Measurements from ENCODE around the gene HNMT. TPM values are rescaled to one million over a fixed set of nuclear protein-coding genes. Genes with fewer than 3 reads are reported as not detected.
"Not testable (repeated sequence)": the region's sequence is repeated elsewhere in the genome, so short reads cannot be mapped to it uniquely, and the experiment has no call there.

Gene HNMT
- total RNA-seq, 1 donor from 2014 or later = 159 TPM

DNA sequence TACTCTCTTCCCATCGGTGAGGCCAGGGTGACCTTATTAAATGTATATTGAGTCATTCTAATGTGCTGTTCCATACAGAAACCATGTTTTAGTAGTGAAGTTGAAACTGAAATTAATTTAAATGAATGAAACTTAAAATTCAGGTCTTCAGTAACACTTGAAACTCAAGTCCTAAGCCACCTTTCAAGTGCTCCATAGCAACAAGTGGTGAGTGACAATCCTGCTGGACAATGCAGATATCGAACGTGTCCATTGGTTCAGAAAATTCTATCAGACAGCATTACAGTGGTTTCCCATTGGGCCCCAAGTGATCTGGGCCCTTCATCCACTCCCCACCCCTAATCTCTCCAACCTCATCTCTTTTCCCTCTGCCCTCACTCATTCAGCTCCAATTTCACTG, 48.7 kb downstream of the HNMT start:
- DNase-seq = no peak

DNA sequence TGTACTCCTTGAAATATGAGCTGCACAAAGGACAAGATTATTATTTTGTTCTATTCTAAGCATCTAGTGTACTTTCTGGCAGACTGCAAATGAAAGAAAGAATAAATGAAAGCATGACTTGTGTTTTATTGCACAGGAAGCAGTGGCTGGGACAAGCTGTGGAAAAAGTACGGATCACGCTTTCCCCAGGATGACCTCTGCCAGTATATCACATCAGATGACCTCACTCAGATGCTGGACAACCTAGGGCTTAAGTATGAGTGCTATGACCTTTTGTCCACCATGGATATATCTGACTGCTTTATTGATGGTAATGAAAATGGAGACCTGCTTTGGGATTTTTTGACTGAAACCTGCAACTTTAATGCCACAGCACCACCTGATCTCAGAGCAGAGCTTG, 49.4 kb downstream of the HNMT start:
- DNase-seq = no peak

DNA sequence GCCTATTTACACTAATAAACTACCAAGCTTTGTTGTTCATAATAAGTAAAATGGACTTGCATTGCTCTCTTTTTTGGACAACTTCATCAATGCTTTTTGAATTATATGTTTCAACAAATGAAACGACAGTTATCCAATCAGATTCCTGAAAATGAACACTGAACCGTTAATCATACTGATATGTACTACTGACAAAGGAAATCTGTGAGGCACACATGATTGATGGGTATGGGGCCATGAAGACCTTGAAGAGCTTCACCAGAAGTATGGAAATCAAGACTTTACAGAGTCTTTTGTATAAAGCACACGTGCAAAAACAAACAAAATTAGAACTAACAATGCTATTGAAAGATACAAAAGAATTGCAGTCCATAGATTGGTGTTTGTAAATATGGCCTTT, 51.2 kb downstream of the HNMT start:
- DNase-seq = no peak

DNA sequence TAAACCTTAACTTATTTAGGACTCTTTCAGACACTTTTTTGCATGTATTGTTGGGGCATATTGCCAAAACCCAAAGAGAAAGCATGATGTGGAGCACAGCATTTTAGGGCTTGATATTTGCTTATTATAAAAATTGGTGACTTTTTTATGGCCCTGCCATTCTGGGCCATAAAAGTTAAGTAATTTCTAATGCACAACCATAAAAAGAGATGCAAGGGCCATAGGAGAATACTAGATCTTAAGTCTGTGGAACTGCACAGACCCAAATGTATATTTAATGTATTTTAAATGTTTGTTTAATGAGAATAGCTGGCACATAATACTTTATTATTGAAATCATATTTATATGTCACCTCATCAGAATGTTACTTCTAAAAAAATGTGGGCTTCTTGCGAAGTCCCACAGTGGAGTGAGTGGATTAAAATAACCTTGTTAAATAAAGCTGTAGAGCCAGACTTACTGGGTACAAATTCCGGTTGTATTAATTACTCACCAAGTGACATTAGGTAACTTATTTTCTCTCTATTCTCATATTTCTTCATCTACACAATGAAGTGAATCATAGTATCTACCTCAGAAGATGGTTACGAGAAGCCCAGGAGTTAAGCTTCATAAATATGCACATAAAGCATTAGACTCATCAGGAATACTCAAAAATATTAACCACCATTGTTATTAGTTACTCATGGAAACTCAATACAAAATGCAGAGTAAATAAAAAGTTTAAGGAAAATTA, 52.2 kb downstream of the HNMT start:
- no peak for DNase-seq

DNA sequence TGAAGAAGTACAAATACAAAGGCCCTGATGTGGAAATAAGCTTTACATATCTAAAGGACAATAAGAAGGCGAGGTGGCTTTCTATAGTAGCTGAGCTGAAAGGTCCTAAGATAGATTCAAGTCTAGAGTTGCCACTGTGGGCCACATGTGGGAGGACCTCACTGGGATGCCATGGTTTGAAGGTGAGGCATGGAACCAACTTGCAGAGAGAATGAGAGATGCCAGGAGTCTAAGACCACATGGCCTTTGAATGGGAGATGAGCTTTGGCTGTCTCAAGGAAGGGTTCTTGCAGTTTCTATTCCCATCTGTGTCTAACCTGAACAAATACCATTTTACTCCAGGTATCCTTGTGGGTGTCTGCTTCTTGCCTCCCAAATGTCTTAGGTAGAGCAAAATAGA, 53.6 kb downstream of the HNMT start:
- DNase-seq = no peak

DNA sequence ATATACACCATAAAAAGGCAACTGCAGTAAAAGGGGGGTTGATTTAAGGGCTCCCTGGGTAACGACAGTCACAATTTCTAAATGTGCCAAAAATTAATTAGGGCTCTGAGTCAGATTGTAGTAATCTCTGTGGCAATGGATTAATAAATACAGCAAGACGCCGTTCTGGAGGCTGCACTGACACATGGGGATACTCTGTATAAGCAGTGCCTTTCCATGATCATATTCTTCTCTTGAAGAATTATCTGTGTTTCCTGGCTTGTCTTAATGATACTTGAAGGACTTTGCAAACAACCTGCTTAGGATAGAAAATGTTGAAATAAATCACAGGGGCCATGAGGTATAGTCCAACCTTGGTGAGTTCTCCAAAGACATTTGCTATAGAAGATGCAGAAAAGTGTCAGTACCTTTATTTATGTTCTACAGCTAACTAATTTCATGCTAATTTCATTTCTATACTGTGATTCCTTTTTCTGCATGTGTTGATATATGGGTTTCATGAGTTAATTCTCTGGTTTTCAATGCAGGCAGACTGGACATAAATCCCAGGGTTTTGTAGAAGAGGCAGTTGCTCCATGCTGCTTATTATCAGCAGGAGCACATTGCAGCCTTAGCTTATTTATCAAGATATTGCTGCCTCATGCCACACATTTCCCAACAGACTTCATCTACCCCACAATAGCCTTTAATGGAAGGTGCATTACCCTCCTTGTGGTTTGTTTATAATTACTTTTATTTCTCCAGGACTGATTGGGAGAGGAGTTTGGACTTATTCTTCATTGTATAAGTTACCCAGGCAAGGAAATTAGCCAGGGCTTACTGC, 54.8 kb downstream of the HNMT start:
- no peak for DNase-seq

DNA sequence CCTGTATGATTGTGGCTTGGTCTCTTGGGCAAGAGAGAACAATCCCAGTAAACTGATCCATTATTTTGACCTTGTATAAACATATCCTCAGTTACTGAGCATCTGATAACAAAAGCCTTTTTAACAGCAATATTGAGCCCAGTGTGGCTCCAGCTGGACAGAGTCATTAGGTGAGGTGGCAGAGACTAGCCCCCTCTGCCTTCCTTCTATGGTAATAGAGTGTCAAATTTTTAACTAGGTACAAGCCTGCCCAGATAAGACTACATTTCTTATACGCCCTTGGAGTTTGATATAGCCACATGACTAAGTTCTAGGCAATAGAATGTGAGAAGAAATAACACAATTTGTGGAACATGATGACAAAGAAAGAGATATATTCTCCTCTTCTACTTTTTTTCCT, 56.2 kb downstream of the HNMT start:
- no peak for DNase-seq

DNA sequence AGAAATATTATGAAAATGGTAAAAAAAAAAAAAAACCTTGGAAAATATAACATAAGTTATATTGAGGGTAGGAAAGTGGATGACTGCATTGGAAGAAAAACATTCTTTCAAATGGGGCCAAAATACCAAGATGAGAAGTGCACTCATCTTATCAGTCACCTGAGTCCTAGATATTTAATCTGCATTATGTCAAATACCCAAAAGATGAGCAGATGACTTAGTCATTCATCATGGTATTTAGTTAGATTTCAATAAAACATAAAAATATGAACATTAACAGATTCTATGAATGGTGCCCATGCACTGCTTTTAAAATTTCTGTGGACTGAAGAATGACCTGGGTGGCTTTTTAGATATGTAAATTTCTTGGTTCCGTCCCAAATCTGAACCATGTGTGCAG, 56.9 kb downstream of the HNMT start:
- DNase-seq = no peak

DNA sequence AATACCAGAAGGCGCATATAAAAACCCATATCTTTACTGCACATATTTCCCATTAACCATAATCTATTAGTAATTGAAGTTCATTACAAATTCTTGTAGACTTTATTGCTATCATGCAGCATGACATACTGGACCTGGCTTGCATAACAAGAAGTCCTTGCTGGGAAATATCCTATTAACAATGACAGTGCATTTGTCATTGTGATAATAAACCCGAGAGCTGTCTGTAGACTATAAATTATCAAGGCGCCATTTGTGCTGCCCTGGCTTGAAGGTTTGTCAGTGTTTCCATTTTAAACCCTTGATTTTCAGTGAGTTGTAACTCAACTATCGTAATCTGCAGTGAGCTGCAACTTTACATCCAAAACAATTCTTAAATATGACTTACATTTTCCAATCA, 59.0 kb downstream of the HNMT start:
- DNase-seq = no peak

DNA sequence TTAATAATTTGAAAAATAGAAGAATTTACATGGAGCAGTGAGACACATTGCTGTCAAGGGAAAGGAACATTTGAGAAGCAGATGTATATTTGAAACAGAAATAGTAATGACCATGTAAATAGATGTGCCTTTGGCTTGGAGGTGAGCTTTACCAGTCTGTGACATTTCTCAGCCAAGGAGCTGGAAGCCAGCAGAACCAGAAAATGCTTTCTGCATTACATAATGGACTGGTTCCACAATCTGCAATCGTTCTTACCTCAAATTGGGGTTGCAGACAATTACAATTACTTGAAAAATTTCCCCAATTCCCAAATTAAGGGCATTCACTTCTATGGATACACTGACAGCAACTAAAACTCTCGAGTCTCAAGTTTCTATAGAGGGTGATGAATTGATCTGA, 59.7 kb downstream of the HNMT start:
- no peak for DNase-seq

DNA sequence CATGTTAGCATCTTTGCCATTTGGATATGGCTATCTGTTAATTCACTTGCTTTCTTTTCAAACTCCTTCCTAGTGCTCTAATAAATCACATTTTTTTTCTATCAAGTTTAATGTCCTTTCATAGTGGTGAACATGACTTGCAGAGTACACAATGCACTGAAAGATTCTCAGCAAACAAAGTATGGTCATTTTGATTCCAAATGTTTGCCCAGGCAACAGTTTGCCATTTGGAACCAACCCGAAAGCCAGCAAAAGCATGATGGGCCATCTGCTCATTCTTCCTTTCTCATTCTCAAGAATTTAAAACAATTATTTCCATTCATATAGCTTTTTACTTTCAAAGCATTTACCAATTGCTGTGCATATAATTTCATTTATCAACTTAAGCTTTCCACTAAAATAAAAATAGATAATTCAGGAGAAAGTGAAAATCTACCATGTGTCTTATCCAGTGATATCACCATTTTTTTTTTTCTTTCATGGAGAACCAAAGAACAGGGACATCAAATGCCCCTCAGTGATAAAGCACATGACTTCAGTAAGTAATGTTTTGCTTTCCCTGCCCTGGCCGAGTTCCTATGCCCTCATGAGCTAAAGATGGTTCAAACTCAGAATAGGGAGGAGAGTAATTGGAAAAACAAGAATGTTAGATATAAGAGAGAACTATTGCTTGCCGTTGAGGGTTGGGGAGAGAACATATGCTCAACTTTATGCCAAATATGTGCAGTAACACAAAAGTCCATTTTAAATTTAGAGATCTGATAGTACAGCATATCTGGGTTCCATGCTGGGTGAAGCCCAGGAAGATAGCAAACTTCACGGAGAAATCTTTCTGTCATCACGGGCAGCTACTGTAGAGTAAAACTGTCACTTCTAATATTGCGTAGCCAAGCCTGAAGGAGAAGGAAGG, 62.1 kb downstream of the HNMT start:
- no peak for DNase-seq

DNA sequence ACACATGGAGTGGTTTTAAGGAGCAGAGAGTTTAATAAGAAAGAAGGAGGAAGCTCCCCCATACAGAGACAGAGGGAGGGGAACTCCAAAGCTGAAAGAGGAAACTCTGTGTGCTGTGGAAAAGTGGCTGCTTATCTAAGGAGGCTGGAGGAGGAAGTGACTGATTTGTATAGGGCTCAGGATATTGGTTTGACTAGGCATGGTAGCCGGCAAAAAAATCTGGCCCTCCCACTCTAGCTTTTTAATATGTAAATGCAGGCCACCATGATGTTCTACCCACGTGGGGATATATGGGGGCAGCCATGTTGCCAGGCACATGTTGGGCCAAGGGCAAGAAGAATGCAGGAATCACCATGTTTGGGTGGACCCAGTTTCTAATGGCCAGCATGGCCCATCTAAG, 64.3 kb downstream of the HNMT start:
- no peak for DNase-seq

DNA sequence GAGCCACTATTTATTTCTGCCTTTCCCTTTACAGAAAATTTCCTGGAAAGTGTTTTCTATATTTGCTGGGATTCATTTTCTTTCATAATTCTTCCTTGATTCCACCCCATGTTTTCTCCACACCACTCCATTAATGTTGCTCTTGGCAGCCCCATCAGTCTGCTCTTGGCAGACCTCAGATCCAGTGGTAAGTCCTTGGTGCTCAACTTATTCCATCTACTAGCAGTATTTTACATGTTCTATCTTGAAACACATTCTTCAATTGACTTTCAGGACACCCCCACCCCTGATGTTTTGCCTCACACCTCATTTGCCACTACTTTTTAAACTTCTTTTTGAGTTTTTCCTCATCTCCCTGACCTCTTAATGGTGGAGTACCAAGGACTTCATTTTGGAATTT, 65.0 kb downstream of the HNMT start:
- DNase-seq = no peak

DNA sequence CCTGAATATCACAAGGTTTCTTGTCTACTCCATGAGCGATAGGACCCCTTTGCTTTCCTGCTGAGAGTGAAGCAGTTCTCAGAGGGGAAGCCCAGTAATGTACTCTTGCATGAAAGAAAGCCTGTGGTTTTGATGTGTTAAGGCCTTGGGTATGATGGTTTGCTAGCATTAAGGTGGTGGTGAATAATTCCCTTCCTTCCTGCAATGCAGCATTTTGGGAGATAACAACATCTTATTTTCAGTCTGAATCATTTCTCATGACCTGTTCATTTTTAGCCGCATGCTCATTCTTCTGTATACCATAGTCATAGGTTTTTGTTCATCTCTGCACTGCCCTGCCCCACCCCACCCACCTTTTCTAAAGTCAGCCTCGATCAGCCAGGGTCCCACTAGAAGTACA, 66.2 kb downstream of the HNMT start:
- DNase-seq = no peak

DNA sequence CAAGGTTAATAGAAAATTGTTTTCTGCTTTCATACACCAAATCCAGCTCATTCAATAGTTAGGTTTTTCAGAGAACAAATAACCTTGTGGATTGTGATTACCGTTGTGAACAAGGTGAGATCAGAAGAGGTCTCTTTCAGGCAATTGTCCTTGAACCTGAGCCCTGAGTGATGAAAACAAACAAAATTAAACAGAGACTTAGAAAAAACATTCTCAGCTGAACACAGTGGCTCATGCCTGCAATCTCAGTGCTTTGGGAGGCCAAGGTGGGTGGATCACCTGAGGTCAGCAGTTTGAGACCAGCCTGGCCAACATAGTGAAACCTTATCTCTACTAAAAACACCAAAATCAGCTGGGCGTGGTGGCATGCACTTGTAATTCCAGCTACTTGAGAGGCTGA, 68.1 kb downstream of the HNMT start:
- no peak for DNase-seq

DNA sequence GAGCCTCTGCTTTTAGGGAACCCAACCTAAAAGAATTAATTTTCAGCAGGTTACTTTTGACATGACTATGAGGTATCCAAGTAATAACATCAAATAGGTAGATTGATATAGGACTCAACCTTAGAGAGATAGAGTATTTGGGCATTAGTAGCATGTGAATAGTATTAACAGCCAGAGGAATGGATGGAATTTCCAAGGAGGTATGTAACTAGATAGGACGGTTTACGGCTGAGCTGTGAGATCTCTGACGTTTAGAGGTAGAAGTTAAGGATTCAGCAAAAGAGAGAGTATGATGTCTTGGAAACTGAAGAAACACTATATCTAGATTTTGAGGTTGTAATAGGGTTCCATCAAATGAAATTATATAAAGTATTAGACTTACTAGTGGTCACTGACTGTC, 70.3 kb downstream of the HNMT start:
- no peak for DNase-seq

DNA sequence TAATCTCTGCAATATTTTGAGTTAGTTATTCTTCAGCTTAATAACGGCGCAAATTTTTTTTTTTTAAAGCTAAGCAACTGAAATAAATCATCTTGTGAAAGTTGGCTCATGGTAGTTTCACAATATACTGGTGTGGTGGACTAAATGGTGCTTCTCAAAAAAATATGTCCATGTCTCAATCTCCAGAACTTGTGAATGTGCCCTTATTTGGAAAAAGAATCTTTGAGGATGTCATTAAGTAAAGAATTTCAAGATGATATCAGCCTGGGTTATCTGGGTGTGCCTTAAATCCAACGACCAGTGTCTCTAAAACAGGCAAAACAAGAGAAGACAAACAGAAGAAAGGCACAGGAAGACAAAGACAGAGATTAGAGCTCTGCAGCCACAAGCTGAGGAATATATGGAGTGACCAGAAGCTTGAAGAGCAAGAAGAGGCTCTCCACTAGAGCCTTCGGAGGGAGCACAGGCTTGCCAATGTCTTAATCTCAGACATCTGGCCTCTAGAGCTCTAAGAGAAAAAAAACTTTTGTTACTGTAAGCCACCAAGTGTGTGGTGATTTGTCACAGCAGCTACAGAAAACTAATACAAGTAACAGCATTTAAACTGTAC, 71.4 kb downstream of the HNMT start:
- no peak for DNase-seq

DNA sequence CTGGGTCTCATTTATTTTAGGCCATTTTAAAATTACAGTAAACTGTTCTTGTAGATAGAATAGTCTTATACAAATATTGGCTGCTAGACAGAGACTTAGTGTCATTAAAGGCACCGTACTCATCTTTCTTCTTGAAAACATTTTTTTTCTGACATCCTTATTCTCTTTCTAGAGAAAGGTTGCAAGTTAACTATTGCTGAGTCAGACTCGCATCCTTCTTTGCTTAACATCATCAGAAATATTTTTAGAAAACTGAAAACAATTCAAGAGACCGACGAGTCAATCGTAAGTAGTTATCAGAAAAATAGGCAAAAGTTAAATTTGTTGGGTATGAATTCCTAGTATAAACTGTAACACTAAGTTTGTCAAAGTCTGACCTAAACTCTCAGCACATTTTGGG, 72.2 kb downstream of the HNMT start:
- DNase-seq = no peak

DNA sequence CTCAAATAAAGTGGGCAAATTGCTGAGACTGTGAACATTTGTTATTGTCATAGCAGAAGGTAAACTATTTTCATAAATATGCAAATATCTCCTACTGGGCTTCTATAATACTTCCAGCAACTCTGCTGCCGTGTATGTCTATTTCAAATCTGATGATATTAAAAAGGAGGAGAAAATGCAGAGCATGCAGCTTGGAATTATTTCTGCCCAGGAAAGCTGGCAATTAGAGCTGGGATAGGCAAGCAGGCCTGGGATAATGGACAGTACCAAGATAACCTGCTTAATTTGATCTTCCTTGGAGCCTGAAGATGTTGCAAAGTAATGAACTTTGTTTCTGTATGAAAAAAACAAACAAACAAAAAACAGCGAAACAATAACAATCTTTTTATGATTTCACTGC, 72.8 kb downstream of the HNMT start:
- no peak for DNase-seq

DNA sequence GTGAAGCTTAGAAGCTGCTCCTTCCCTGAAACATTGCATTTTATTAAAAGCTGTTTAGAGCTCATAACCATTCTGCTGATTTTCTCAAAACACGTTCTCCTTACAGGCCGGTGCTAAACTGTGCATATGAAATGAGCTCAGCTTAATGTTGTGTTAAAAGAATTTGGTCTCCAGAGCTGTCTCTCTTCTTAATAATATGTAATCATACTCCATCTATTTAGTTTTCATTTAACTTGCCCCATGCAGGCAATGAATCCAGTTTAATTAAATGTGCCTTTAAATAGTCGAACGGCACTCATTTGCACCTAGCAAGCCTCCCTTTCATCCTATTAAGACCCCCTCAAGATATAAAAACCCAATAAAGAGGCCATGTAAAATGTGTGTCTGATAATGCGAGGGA, 76.3 kb downstream of the HNMT start:
- DNase-seq = no peak

DNA sequence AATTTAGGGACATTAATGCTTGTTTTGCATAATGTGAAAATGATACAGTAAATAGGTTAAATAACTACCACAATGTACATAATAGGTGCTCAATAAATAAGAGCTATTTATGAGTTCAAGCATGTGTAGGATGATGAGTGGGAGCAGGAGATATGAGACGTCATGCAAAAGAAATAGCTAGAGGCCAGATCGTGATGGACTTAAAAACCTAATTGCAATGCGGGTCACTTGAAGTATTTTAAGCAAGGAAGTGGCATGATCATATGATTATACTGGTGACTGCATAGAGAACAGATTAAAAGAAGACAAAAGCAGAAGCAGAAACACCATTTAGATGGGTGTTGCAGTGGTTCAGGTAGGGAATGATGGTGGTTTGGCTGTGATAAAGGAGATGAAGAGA, 78.0 kb downstream of the HNMT start:
- DNase-seq = no peak

DNA sequence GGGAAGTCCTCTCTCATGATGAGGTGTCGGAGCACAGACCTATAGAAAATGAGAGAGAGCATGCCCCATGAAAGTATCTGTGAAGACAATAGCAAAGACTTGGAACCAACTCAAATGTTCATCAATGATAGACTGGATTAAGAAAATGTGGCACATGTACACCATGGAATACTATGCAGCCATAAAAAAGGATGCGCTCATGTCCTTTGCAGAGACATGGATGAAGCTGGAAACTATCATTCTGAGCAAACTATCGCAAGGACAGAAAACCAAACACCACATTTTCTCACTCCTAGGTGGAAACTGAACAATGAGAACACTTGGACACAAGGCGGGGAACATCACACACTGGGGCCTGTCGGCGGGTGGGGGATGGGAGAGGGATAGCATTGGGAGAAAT, 79.3 kb downstream of the HNMT start:
- DNase-seq = not testable (repeated sequence)

DNA sequence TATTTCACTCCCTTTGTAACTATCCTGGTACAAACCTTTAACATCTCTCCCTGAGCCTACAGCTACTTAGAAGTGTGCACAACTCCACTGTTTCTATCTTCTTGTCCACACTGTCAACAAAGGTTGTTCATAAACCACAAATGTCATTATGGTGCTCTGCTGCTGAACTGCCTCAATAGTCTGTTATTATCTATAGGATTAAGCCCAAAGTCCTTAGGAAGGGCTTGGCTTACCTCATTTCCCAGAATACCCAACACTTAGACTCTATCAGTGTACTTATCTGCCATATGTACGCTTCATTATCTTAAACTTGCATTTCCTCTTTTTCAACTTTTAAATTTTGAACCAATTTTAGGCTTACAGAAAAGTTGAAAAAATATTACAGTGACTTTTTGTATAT, 94.2 kb downstream of the HNMT start:
- DNase-seq = no peak
